ENCODE results near the gene TRAF6. TPM values are rescaled to one million over a fixed set of nuclear protein-coding genes. Genes with fewer than 3 reads are reported as not detected.

TRAF6 gene
- total RNA-seq, 2 experiments from 2014 or later: 13.5 to 15.0 TPM

DNA sequence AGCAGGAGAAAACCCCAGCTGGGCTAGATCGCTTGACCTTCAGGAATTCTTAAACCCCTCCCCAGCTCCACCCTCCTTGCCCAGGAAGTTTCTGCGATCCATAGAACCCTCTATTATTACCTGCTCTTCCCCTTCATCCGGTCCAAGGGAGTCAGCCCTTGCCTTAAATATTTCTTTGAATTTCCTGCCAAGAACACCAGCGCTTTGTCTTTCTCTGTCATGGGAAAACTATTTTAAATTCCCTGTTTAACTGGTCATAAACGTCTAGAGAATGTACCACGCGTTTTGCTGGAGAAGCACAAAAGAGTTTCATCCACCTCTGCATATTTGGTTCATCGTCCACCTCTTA lies 496 bp upstream of the TRAF6 start:
- ChIA-PET CTCF (interaction anchor here (1.4 to 3.5 kb wide), 4 partner anchors 10 to 219 kb away, joined by 4 to 15 read pairs (median 8); no protein-coding TSS in a partner anchor), POLR2A (no interaction called here)
- H3K27ac Mint-ChIP-seq: peak overlapping the region; percentile 94
- H3K9me3 Mint-ChIP-seq: no peaks in the 10 kb centered on the region
- peak overlapping the region; percentile 95 for H3K4me3 Mint-ChIP-seq
- H3K36me3 Mint-ChIP-seq (ENCODE audit: low read depth): peaks cover 8% of the 10 kb centered on the region
- H3K4me1 Mint-ChIP-seq: peaks cover 27% of the 10 kb centered on the region
- peaks cover 11% of the 10 kb centered on the region for H3K27me3 Mint-ChIP-seq
- no peak for DNase-seq

DNA sequence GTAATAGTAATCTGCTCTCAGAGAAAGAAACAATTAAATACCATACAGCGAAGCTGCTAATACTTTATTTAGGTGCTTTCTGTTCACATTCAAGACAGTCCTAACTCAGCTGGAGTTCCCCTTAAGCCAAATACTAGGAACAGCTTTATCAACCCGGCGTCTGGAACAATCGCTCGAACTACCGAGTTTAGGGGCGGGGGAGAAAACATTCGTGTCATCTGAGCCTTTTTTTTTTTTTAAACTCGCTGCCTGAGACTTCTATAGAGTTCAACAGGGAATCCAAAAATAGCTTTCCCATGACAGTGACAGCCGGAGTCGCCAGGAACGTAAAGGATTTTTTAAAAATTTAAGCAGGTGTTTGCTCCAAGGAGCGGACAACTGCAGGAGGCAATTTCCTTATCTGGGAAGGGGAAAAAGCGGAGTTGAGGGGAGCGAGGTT lies 852 bp downstream of the TRAF6 start:
- peak; percentile 15 for DNase-seq
- CTCF ChIA-PET: interaction anchor here (0.6 to 3.5 kb wide), 5 partner anchors 11 to 1122 kb away, joined by 3 to 15 read pairs (median 3); no protein-coding TSS in a partner anchor
- POLR2A ChIA-PET: no interaction called here
- H3K36me3 Mint-ChIP-seq (ENCODE audit: low read depth): peaks cover 13% of the 10 kb centered on the region
- H3K9me3 Mint-ChIP-seq: no peaks in the 10 kb centered on the region
- peaks cover 5% of the 10 kb centered on the region for H3K27me3 Mint-ChIP-seq
- peak overlapping the region; percentile 94 for H3K27ac Mint-ChIP-seq
- peaks cover 34% of the 10 kb centered on the region for H3K4me1 Mint-ChIP-seq
- H3K4me3 Mint-ChIP-seq: peak overlapping the region; percentile 95

DNA sequence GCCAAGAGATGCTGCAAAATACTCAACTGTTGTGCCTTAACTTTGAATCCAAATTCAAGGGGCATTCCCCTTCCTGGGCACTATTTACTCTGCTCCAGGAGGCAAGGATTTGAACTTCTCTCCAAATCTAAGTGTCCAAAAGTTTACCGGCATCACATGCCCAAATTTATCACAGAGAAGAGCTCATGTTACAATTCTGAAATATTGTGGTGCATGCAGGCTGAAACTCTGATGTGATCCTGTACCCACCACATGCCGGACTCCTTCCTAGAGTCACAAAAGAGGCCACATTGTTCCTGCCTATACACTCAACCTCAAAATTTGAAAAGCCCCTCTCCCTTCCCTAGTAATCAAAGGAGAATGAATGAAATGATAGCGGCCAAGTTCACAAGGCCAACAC lies 1.3 kb downstream of the TRAF6 start:
- H3K4me3 Mint-ChIP-seq: peak overlapping the region; percentile 95
- H3K4me1 Mint-ChIP-seq: peaks cover 34% of the 10 kb centered on the region
- ChIA-PET CTCF (interaction anchor here (0.6 to 3.5 kb wide), 6 partner anchors 10 to 1121 kb away, joined by 3 to 15 read pairs (median 3); no protein-coding TSS in a partner anchor), POLR2A (no interaction called here)
- H3K27me3 Mint-ChIP-seq: peaks cover 5% of the 10 kb centered on the region
- no peaks in the 10 kb centered on the region for H3K9me3 Mint-ChIP-seq
- peak overlapping the region; percentile 94 for H3K27ac Mint-ChIP-seq
- DNase-seq: no peak
- peaks cover 14% of the 10 kb centered on the region for H3K36me3 Mint-ChIP-seq (ENCODE audit: low read depth)

DNA sequence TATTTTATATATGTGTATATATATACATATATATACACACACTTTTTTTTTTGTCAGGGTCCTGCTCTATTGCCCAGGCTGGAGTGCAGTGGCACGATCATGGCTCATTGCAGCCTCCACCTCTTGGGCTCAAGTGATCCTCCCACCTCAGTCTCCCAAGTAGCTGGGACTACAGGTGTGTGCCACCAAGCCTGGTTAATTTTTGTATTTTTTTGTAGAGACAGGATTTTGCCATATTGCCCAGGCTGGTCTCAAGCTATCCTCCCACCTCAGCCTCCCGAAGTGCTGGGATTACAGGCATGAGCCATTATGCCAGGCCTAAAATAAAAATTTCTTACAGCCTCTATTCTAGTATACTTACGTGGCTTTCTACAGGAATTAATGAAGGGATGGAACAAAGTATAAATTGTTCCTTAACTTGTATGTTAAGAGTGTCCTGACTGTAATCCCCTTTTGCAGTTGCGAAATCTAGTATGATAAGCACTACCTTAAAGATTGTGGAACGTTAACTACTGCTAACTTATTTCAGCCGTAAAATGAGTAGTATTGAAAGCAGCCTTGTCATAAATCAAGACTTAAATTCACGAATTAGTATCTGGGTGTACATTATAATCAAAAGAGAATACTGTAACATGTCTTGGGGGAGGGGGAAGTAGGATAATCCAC lies 2.1 kb downstream of the TRAF6 start:
- DNase-seq: no peak
- Mint-ChIP-seq H3K4me3 (peak overlapping the region; percentile 95), H3K4me1 (peaks cover 34% of the 10 kb centered on the region), H3K9me3 (no peaks in the 10 kb centered on the region), H3K27me3 (peaks cover 4% of the 10 kb centered on the region), H3K36me3 (ENCODE audit: low read depth) (peaks cover 14% of the 10 kb centered on the region), H3K27ac (no peak overlapping the region)
- ChIA-PET POLR2A (no interaction called here), CTCF (interaction anchor here (0.7 to 3.5 kb wide), 3 partner anchors 9 to 216 kb away, joined by 3 to 15 read pairs (median 3); no protein-coding TSS in a partner anchor)

DNA sequence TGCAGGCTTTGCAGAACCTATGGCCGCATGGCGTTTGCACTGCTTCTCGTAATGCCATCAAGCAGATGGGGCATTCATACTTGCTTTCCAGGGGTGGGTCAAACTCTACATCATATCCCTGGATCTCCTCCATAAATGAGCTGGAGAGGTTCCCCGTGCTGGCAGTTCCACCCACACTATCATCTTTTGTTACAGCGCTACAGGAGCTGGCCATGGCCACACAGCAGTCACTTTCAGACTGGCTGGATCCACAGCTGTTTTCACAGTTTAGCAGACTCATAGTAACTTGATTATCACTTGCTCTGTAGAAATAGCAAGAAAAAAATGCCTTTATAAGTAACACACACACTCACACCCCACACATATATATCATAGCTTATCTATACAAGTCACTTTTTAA lies 8.8 kb downstream of the TRAF6 start:
- Mint-ChIP-seq H3K9me3 (no peaks in the 10 kb centered on the region), H3K27ac (no peak overlapping the region), H3K27me3 (no peaks in the 10 kb centered on the region), H3K36me3 (ENCODE audit: low read depth) (peaks cover 28% of the 10 kb centered on the region), H3K4me3 (no peak overlapping the region), H3K4me1 (peaks cover 33% of the 10 kb centered on the region)
- DNase-seq: no peak
- POLR2A ChIA-PET: interaction anchor here (0.7 kb wide), 1 partner anchor 125 kb away, joined by 3 read pairs; no protein-coding TSS in a partner anchor
- CTCF ChIA-PET: interaction anchor here (1.6 to 2.6 kb wide), 3 partner anchors 9 to 39 kb away, joined by 3 to 11 read pairs (median 7); partner anchors contain the start of gene TRAF6

DNA sequence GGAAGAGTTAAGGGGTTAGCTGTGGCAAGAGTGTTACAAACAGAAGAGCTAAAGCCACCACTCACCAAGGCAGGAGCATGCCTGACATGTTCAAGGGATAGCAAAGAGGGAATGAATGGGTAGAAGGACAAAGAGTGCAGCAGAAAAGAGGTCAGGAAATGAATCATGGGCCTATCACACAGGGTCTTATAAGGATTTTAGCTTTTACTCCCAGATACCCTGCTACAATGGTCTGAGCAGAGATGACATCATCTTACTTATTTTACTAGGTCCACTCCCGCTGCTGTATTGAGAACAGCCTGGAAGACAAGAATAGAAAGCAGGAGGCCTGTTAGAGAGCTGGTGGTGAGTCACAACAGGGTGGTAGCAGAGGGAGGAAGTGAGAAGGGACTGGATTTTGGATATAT lies 9.8 kb downstream of the TRAF6 start:
- no peaks in the 10 kb centered on the region for H3K27me3 Mint-ChIP-seq
- peaks cover 24% of the 10 kb centered on the region for H3K36me3 Mint-ChIP-seq (ENCODE audit: low read depth)
- no peak for DNase-seq
- H3K4me1 Mint-ChIP-seq: peaks cover 24% of the 10 kb centered on the region
- CTCF ChIA-PET: interaction anchor here (1.6 to 2.6 kb wide), 3 partner anchors 8 to 40 kb away, joined by 3 to 11 read pairs (median 7); partner anchors contain the start of gene TRAF6
- POLR2A ChIA-PET: no interaction called here
- no peak overlapping the region for H3K4me3 Mint-ChIP-seq
- H3K9me3 Mint-ChIP-seq: no peaks in the 10 kb centered on the region
- peak overlapping the region; percentile 6 for H3K27ac Mint-ChIP-seq

DNA sequence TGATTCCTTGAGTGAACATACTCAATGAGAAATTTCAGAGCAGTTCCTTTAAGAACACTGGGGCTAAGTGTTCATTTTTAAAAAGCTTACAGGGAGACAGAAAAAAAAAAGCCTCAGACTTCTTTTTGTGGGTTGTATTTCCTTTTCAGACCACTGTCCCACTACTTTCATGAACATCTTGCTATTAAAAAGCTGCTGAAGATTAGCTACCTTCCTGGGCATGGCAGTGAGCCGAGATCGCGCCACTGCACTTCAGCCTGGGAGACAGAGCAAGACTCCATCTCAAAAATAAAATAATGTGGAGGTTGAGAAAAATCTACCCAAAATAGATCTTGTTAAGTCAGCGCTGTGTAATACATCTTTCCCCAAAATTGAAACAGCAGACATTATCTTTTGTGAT lies 10.8 kb downstream of the TRAF6 start:
- Mint-ChIP-seq H3K36me3 (ENCODE audit: low read depth) (peaks cover 23% of the 10 kb centered on the region), H3K27ac (peak overlapping the region; percentile 31), H3K27me3 (no peaks in the 10 kb centered on the region), H3K9me3 (no peaks in the 10 kb centered on the region), H3K4me3 (no peak overlapping the region), H3K4me1 (peaks cover 19% of the 10 kb centered on the region)
- CTCF ChIA-PET: interaction anchor here (0.8 to 1.6 kb wide), 2 partner anchors 11 to 207 kb away, joined by 3 to 5 read pairs; partner anchors contain the start of gene TRAF6
- POLR2A ChIA-PET: no interaction called here
- DNase-seq: no peak

DNA sequence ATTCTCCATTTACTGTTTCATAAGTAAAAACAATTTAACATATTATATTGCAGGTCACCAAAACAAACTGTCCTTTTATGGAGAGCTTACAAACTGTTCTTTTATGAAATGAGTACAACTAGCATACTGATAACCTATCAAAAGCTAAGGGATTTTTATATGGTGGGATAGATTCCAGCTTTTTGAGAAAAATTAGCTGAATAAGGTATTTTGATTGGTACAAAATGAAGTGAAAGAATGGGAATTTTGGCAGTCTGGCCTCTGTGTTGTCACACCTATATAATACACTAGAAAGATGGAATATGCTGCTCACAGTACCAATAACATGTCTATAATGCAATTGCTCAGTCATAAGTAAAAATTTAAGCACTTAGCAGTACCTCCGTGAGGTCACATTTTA lies 11.4 kb downstream of the TRAF6 start:
- peaks cover 21% of the 10 kb centered on the region for H3K36me3 Mint-ChIP-seq (ENCODE audit: low read depth)
- H3K4me1 Mint-ChIP-seq: peaks cover 19% of the 10 kb centered on the region
- DNase-seq: no peak
- no peaks in the 10 kb centered on the region for H3K9me3 Mint-ChIP-seq
- peak overlapping the region; percentile 5 for H3K27ac Mint-ChIP-seq
- H3K4me3 Mint-ChIP-seq: no peak overlapping the region
- H3K27me3 Mint-ChIP-seq: no peaks in the 10 kb centered on the region
- POLR2A ChIA-PET: no interaction called here
- CTCF ChIA-PET: interaction anchor here (0.8 to 1.7 kb wide), 3 partner anchors 10 to 207 kb away, joined by 3 to 7 read pairs (median 5); partner anchors contain the start of gene TRAF6

DNA sequence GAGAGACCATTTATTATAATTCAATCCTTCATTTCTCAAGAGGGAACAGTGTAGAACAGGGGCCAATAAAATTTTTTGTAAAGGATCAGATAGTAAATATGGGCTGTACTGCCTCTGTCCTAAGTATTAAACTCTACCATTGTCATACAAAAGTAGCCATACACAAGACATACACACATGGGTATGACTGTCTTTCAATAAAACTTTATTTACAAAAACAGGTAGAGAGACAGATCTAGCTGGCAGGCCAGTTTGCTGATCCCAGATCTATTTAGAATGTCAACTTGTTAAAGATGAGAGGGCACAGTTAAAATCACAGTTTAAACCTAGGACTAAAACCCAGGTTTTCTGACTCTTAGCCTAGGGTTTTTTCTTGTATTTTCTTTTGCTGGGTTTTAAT lies 16.7 kb downstream of the TRAF6 start:
- Mint-ChIP-seq H3K36me3 (ENCODE audit: low read depth) (peaks cover 51% of the 10 kb centered on the region), H3K4me3 (no peak overlapping the region), H3K9me3 (no peaks in the 10 kb centered on the region), H3K27me3 (no peaks in the 10 kb centered on the region), H3K4me1 (peaks cover 18% of the 10 kb centered on the region), H3K27ac (no peak overlapping the region)
- POLR2A ChIA-PET: no interaction called here
- CTCF ChIA-PET: interaction anchor here (0.6 to 2.4 kb wide), 17 partner anchors 8 to 678 kb away, joined by 3 to 14 read pairs (median 5); partner anchors contain the start of gene TRAF6
- no peak for DNase-seq

DNA sequence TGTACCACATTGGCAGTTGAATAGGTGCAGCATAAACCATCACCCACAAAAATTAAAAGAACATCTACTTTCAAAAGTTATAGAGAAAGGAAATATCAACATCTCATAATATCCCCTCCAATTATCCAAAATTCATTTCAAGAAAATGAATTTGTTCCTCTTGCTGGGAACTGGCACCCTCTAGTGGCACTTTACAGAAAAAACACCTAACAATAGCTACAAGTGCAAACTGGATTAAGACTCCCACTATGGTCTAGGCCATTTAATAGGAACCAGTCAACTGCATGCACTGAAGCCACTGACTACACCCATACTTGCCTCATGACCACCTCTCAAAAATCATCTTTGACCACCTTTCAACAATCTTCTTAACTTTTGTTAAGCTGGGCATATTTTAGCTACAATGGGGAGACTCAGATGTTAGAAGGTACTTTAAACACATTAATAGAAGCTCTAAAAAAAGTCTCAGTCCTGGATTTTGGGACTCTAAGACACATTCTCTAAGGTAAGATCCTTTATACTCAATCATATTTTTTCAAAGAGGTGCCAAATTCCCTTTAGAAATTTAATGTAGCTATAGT lies 17.3 kb downstream of the TRAF6 start:
- H3K36me3 Mint-ChIP-seq (ENCODE audit: low read depth): peaks cover 53% of the 10 kb centered on the region
- no peak overlapping the region for H3K27ac Mint-ChIP-seq
- H3K4me3 Mint-ChIP-seq: no peak overlapping the region
- H3K27me3 Mint-ChIP-seq: no peaks in the 10 kb centered on the region
- peaks cover 23% of the 10 kb centered on the region for H3K4me1 Mint-ChIP-seq
- ChIA-PET CTCF (interaction anchor here (0.6 to 2.4 kb wide), 18 partner anchors 8 to 678 kb away, joined by 3 to 14 read pairs (median 4); partner anchors contain the start of gene TRAF6), POLR2A (no interaction called here)
- DNase-seq: peak; percentile 49
- H3K9me3 Mint-ChIP-seq: no peaks in the 10 kb centered on the region

DNA sequence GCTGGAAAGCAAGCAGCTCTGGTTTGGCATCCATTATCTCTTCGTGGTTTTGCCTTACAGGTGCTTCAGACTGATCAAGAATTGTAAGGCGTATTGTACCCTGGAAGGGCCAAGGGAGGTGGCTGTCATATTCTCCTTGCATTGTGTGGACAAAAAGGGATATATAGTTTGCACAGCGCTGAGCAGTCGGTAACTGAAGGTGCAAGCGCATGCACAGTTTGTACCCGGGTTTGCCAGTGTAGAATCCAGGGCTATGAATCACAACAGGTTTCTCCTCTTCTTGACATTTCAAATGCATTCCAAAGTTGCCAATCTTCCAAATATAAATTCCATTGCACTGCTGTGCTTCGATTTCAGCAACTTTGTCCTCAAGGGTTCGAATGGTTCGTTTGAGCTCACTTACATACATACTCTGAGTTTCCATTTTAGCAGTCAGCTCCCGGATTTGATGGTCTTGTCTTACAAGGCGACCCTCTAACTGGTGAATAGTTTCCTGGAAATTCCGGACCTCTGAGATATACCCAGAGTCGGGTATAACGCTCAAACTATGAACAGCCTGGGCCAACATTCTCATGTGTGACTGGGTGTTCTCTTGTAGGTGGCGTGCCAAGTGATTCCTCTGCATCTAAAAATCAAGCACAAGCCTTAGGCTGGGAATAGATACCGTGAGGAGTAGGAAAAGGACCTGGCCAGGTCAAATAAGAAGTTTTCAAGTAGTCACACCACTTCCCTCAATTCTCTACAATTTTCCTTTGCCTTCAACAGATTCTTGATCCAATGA lies 19.9 kb downstream of the TRAF6 start:
- H3K27me3 Mint-ChIP-seq: no peaks in the 10 kb centered on the region

DNA sequence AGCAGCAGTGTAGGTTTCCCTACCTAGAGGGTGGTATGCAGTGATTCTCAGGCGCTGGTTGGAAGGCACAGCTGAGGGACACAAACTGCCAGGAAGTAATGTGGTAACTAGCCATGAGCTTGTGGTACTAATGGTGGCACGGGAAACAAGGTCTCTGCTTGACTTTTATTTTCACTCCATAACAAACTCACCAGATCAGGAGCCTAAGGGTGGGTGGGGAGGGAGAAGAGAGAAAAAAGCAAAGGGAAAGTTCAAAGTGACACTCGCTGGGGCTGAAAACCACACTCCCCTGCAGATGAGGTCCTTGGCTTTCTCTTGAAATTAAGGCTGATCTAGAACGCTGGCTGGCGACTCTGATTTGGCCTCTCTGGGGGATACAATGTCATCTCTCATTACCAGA lies 22.0 kb downstream of the TRAF6 start:
- Mint-ChIP-seq H3K4me3 (no peak overlapping the region), H3K4me1 (peaks cover 37% of the 10 kb centered on the region), H3K27me3 (no peaks in the 10 kb centered on the region), H3K27ac (no peak overlapping the region), H3K9me3 (peaks cover 2% of the 10 kb centered on the region), H3K36me3 (ENCODE audit: low read depth) (peaks cover 66% of the 10 kb centered on the region)
- POLR2A ChIA-PET: no interaction called here
- no peak for DNase-seq
- CTCF ChIA-PET: interaction anchor here (1.0 to 1.6 kb wide), 4 partner anchors 20 to 113 kb away, joined by 3 to 5 read pairs (median 3); no protein-coding TSS in a partner anchor

More for the DNA sequence above, 19.9 kb downstream of the TRAF6 start:
- Mint-ChIP-seq H3K36me3 (ENCODE audit: low read depth) (peaks cover 57% of the 10 kb centered on the region), H3K27ac (no peak overlapping the region), H3K4me3 (no peak overlapping the region), H3K9me3 (no peaks in the 10 kb centered on the region), H3K4me1 (peaks cover 29% of the 10 kb centered on the region)
- ChIA-PET POLR2A (no interaction called here), CTCF (no interaction called here)
- no peak for DNase-seq
